Occipital lobe (tissue), 2 donors: ENCODE measurements around the gene TBC1D5. TPM values are rescaled to one million over a fixed set of nuclear protein-coding genes. Genes with fewer than 3 reads are reported as not detected.
"Not testable (repeated sequence)": the region's sequence is repeated elsewhere in the genome, so short reads cannot be mapped to it uniquely, and the experiment has no call there.

Experiments used
- DNase-seq: peaks from one replicate; lab custom pipeline; 2025; lab: John Stamatoyannopoulos, UW
- total RNA-seq: library from RNA; depleted of rRNA; stranded (reverse); fragments of >200 nt; gene quantifications from one replicate; pipeline ENCODE4 v1.2.3, GENCODE V29; 2014

Gene TBC1D5
- total RNA-seq, 1 donor from 2014 or later = 110 TPM

DNA sequence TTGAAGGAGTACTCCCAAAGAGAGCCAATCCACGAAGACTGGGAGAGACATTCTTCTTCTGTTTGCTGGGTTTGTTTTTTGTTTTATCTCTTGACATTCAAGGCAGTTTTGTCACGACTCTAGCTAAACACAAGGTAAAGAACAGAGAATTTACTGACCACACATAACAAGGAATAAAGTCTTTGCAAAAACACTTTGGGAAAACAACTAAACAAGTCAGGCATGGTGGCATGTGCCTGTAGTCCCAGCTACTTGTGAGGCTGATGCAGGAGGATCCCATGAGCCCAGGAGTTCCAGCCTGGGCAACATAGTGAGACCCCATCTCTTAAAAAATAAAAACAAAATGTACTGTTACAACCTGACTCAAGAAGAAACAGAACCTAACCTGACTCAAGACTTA is 28.0 kb downstream of the TBC1D5 start:
- DNase-seq = no peak

GRCh38 chr3:17709236-17709810 is 33.1 kb downstream of the TBC1D5 start:
- DNase-seq = no peak

DNA sequence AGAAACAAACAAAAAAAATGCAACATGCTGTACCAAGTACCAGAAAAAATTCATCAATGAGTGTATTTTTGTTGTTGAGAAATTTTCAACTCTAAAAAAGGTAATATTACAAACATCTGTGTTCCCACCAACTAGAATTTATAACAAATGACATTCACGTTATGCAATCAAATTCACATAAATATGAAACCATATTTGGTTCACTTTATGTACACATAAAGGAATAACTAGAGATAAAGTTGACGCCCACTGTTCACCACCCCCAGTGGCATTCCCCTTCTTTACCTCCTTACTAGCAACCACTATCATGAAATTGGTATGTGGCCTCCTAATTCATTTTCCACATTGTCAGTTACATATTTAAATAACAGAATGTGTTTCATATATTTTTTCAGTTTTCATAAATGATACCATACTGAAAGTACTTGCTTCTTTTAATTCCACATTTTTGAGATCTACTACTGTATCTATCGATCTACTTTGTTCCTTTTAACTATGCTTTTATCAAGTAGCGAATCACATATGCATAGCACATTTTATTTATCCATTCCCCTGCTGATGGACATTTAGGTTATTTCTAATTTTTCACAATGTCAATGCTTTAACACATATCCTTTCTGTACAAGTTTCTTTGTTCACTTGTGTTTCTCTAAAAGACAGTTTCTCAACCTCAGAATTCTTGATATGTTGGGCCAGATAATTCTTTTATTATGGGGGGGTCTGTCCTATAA is 34.5 kb downstream of the TBC1D5 start:
- DNase-seq = no peak

DNA sequence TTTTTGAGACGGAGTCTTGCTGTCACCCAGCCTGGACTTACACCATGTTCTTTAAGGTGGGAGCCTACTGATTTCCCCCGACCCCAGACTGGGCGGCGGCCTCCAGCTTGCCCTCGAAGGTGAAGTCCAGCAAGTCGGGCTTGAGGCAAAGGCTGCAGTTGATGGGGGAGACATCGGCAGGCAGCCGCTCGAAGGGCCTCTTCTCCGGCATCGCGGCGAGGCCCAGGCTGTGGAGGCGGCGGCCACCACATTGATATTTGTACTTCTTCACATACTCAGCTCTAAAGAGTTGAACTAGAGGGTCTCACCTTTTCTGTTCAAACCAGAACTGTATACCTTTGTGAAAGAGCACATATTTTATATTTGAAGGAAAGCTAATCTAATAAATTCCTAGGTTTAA is 36.4 kb downstream of the TBC1D5 start:
- DNase-seq = not testable (repeated sequence)

DNA sequence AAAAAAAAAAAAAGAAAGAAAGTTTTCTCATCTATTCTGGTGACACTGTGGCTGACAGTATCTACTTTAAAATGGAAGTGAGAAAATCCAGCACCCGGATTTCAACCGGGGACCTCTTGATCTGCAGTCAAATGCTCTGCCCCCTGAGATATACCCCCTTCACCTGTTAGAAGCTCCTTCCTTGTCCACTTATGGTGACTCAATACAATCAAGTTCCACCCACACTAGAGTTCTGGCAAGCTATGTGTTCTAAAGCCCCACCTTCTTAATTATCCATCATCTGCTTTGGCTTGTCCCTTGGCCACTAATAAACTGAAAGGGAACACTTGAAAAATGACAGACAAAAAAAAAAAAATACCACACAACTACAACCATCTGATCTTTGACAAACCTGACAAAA is 42.6 kb downstream of the TBC1D5 start:
- DNase-seq = not testable (repeated sequence)

- not testable (repeated sequence) for DNase-seq
Measured at GRCh38 chr3:17695665-17696064, 46.8 kb downstream of the TBC1D5 start.

GRCh38 chr3:17693670-17693999 is 48.8 kb downstream of the TBC1D5 start:
- DNase-seq = not testable (repeated sequence)

GRCh38 chr3:17692846-17693669 is 49.4 kb downstream of the TBC1D5 start:
- peak; percentile 20 for DNase-seq

- DNase-seq = no peak
Measured at GRCh38 chr3:17687566-17687965, 54.9 kb downstream of the TBC1D5 start.

GRCh38 chr3:17686613-17687012 is 55.8 kb downstream of the TBC1D5 start:
- peak; percentile 9 for DNase-seq

GRCh38 chr3:17683542-17684207 is 58.8 kb downstream of the TBC1D5 start:
- DNase-seq = no peak

DNA sequence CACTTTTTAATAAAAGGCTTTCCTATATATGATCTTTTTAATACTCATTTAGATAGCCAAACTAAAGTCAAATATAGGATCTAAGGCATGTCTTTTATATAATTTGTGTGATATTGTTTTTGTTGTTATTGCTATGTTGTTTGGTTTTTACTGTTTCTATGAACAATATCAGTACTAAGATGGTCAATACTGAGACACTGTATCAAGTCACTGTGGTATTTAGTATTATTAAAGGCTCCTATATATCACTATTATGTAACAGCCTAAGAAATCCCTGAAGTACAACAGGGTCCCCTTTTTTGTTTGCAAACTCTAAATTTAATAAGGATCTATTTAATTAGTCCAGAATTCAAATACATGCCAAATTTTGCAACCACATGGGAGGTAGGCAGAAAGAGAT is 61.9 kb downstream of the TBC1D5 start:
- no peak for DNase-seq

GRCh38 chr3:17678116-17678741 is 64.2 kb downstream of the TBC1D5 start:
- no peak for DNase-seq

GRCh38 chr3:17674082-17674686 is 68.2 kb downstream of the TBC1D5 start:
- DNase-seq = no peak

- no peak for DNase-seq
Measured at GRCh38 chr3:17672506-17672905, 69.9 kb downstream of the TBC1D5 start.

DNA sequence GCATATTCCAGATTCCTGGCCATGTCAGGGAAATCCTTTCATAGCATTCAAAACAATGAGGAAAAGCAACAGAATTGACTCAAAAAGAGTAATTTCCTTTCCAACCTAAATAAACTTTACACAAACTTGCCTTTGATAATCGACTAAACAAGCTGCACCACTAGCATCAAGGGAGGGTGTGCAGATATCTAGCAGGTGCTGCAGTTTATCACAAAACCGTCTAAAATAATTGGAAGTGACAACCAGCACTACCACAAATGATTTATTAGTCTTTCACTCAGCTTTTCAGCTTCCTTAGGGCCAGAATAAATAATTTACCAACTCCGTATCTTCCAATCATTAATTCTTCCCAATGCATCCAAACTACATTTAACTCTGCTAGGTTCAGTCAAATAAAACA is 71.7 kb downstream of the TBC1D5 start:
- no peak for DNase-seq

- no peak for DNase-seq
Measured at GRCh38 chr3:17664923-17665322, 77.5 kb downstream of the TBC1D5 start.

DNA sequence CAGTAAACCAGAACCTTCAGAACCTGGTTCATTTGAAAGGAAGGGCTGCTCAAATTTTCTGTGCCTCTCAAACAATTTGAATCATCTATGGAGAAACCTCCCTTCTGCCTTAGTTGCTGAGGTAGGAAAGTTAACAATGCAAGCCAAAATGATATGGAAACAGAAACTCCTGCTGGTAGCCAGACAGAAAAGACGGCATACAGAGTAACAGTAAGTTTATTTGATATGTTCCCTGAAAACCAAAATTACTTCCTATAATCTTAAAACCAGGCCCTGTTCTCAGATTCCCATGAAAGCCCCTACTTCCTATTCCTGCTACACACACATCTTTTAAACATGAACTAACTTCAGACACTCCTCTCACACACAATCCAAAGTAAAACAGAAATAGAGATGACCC is 86.2 kb downstream of the TBC1D5 start:
- DNase-seq = no peak

DNA sequence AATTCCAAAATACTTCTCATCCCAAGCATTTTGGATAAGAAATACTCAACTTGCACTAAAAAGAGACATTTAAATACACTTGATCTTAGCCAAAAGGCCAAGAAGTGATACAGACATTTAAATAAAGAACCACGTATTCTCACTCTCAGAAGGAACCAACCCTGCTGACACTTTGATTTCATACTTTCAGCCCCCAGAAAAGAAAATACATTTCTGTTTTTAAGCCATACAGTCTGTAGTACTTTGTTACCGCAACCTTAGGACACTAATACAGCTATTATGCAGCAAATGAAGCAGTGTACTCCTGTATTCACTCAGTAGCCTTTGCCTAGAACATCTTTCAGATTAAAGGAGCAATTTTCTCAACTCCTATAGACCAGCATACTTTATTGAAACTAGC is 86.7 kb downstream of the TBC1D5 start:
- DNase-seq = no peak

DNA sequence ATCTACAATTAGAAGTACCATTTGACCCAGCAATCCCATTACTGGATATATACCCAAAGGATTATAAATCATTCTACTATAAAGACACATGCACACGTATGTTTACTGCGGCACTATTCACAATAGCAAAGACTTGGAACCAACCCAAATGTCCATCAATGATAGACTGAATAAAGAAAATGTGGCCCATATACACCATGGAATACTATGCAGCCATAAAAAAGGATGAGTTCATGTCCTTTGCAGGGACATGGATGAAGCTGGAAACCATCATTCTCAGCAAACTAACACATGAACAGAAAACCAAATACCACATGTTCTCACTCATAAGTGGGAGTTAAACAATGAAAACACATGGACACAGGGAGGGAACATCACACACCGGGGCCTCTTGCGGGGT is 92.7 kb downstream of the TBC1D5 start:
- not testable (repeated sequence) for DNase-seq
